Prostate gland (tissue), 2 donors: ENCODE results near the gene DLEC1. TPM values are rescaled to one million over a fixed set of nuclear protein-coding genes. Genes with fewer than 3 reads are reported as not detected.

Source experiments
- DNase-seq: peaks from one replicate; pipeline ENCODE4 v3.0.0-alpha.2; 2019; ENCODE audit warnings: low spot score
- H3K27ac ChIP-seq, 2 donors: fragments of 200-600 bp; sonication (generic); 2 replicates each; pipeline ENCODE4 v1.5.1; 2017 to 2019
- H3K27me3 ChIP-seq: fragments of 200-600 bp; sonication (generic); replicated peaks from 2 replicates; pipeline ENCODE4 v1.5.1; 2019; ENCODE audit not compliant: insufficient read depth
- H3K36me3 ChIP-seq, 2 donors: fragments of 200-600 bp; sonication (generic); 1 replicate in 1 of 2; 2 replicates in 1 of 2; pipeline versions ENCODE4 v1.5.1 to v1.8.1; 2017 to 2019
- H3K4me1 ChIP-seq: fragments of 200-600 bp; sonication (generic); replicated peaks from 2 replicates; pipeline ENCODE4 v1.5.1; 2019
- H3K4me3 ChIP-seq, 2 donors: fragments of 200-600 bp; sonication (generic); 2 replicates each; pipeline ENCODE4 v1.5.1; 2017 to 2019
- H3K9me3 ChIP-seq: fragments of 200-600 bp; sonication (generic); 2 replicates; pipeline ENCODE4 v1.5.1; 2017
- POLR2A ChIP-seq: fragments of 450-650 bp; IDR thresholded peaks from one replicate; pipeline ENCODE4 v1.6.1; 2016; ENCODE audit warnings: antibody characterized with exemption, mild to moderate bottlenecking
- POLR2AphosphoS5 ChIP-seq: sonication (generic); formaldehyde crosslinking; IDR thresholded peaks from one replicate; pipeline ENCODE4 v1.6.1; 2017; ENCODE audit warnings: antibody characterized with exemption
- WGBS: methylation state at CpG from one replicate; pipeline ENCODE4 v1.1.5; 2018; 5-methylcytosine and 5-hydroxymethylcytosine counted together
- intact Hi-C: fragments of 100-400 bp; cut with DNase I; formaldehyde crosslinking; loops from one replicate; pipeline ENCODE4 v1.14.2; 2022
- total RNA-seq, 2 donors: library from RNA; depleted of rRNA; stranded (reverse); fragments of >200 nt; gene quantifications; one replicate each; pipeline ENCODE4 v1.1.0, GENCODE V29; 2016
- TF ChIP-seq, protein P1 (sequence below), 4 experiments: fragments of 200-600 bp in 2 of 4; fragments of 450-650 bp in 2 of 4; sonication (generic) in 2 of 4; IDR thresholded peaks; 1 replicate in 3 of 4; 2 replicates in 1 of 4; pipeline ENCODE4 v1.5.1; 2016 to 2019; ENCODE audit warnings: antibody characterized with exemption in 4 of 4, mild to moderate bottlenecking in 2 of 4, moderate library complexity in 2 of 4

DLEC1 gene
- total RNA-seq, 2 donors from 2014 or later = 0.32 to 13.1 TPM

- H3K27ac ChIP-seq = no peak overlapping the region
- DNase-seq = no peak
Measured at GRCh38 chr3:38149708-38150107, 110.7 kb downstream of the DLEC1 start.

DNA sequence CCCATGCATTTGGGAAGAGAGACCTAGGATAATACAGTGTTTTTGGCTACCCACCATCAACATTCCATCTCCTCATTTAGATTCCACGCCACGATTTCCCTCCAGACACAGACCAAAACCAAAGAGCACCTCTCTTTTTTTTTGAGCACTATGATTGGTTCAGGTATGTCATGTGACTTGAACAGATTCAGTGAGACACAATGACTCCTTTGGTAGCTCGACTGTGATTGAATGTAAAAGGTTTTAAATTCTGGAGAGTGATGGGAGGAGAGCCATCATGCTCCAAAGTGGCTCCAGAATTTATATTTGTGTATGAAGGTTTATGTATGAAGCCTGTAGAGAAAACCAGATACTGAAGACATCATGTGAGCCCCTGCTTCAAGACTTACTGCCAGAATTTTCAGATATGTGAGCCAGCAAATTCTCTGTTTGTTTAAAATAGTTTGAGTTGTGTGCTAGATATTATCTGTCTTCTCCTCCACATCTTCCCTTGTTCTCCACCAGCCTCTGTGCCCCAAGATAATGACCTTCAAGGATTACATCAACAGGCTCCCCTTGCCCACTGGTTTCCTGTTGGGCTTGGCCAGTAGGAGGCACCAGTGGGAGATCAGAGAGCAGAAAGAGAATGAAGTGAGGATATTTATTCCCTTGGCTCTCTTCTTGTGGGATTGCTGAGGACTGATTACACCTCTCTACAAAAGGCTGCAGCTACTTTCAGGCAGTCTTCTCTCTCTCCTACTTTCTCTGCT lies 111.9 kb downstream of the DLEC1 start:
- WGBS = 72% methylated on average over 3 of the region's 3 CpGs
- Histone ChIP-seq H3K27me3 (no peaks in the 10 kb centered on the region), H3K36me3 (no peaks in the 10 kb centered on the region), H3K4me3 (no peak overlapping the region), H3K27ac (no peak overlapping the region), H3K4me1 (no peaks in the 10 kb centered on the region), H3K9me3 (no peaks in the 10 kb centered on the region)
- TF ChIP-seq, protein P1, sequence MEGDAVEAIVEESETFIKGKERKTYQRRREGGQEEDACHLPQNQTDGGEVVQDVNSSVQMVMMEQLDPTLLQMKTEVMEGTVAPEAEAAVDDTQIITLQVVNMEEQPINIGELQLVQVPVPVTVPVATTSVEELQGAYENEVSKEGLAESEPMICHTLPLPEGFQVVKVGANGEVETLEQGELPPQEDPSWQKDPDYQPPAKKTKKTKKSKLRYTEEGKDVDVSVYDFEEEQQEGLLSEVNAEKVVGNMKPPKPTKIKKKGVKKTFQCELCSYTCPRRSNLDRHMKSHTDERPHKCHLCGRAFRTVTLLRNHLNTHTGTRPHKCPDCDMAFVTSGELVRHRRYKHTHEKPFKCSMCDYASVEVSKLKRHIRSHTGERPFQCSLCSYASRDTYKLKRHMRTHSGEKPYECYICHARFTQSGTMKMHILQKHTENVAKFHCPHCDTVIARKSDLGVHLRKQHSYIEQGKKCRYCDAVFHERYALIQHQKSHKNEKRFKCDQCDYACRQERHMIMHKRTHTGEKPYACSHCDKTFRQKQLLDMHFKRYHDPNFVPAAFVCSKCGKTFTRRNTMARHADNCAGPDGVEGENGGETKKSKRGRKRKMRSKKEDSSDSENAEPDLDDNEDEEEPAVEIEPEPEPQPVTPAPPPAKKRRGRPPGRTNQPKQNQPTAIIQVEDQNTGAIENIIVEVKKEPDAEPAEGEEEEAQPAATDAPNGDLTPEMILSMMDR (IDR thresholded peaks at IDR 0.05) = no peak
- TF ChIP-seq POLR2AphosphoS5 = no peak
- TF ChIP-seq POLR2A = no peak
- DNase-seq = no peak
- intact Hi-C loops = no loop called here

More at GRCh38 chr3:38149708-38150107, 110.7 kb downstream of the DLEC1 start:
- no peaks in the 10 kb centered on the region for H3K4me1 ChIP-seq
- no peaks in the 10 kb centered on the region for H3K9me3 ChIP-seq
- intact Hi-C loops = no loop called here
- WGBS = 45% methylated on average over 3 of the region's 3 CpGs
- H3K27me3 ChIP-seq = no peaks in the 10 kb centered on the region
- no peak for TF ChIP-seq POLR2AphosphoS5
- TF ChIP-seq, protein P1 (IDR thresholded peaks at IDR 0.05) = no peak
- TF ChIP-seq POLR2A = no peak
- H3K4me3 ChIP-seq = no peak overlapping the region
- no peaks in the 10 kb centered on the region for H3K36me3 ChIP-seq

DNA sequence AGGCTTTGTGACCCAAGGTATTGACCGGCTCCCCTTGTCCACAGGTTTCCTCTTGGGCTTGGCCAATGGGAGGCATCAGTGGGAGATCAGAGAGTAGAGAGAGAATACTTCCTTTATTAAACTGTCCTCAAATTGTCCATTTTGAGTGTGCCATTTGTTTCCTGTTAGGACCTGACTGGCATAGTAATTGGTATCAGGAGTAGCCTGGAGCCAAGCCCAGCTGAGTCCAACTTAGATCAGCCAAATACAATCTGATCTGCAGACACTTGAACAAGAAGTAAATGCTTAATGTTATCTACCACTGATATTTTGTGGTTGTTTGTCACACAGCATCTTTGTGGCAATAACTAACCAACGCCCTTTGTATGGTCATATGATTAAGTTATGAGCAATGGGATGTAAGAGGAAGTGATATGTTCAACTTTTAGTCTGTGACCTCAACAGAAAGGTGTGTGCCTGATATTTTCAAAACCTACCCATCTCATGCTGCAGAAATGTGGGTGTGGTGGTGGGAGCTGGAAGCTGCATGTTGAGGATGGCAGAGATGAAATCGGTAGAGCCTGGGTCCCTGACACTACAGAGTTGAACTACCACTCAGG lies 112.8 kb downstream of the DLEC1 start:
- H3K9me3 ChIP-seq = no peaks in the 10 kb centered on the region
- 90% methylated on average over 3 of the region's 3 CpGs for WGBS
- TF ChIP-seq, protein P1 (IDR thresholded peaks at IDR 0.05) = no peak
- TF ChIP-seq POLR2AphosphoS5 (no peak), POLR2A (no peak)
- H3K27me3 ChIP-seq = no peaks in the 10 kb centered on the region
- no peak overlapping the region for H3K4me3 ChIP-seq
- no peak for DNase-seq
- no peak overlapping the region for H3K27ac ChIP-seq
- H3K4me1 ChIP-seq = no peaks in the 10 kb centered on the region
- intact Hi-C loops = no loop called here
- no peaks in the 10 kb centered on the region for H3K36me3 ChIP-seq

DNA sequence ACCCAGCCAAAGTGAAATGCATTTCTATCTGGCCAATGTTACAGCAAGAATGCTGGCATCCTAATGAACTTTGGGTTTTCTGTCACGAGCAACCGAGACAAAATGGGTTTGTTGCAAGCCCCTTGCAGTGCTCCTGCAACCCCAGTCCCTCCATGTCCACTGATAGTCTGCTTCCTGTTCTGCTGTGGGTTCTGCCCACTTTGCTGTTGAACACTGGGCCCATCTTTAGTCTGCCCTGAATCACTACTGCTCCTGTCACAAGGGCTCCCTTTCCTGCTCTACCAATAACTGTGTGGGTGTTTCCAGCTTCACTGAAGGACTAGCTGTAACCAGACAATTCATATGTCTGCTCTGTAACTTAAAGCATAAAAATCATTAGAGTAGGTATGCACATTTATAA lies 113.6 kb downstream of the DLEC1 start:
- Histone ChIP-seq H3K4me3 (no peak overlapping the region), H3K9me3 (no peaks in the 10 kb centered on the region), H3K36me3 (no peaks in the 10 kb centered on the region), H3K27ac (no peak overlapping the region), H3K4me1 (no peaks in the 10 kb centered on the region), H3K27me3 (no peaks in the 10 kb centered on the region)
- 91% methylated on average over 2 of the region's 2 CpGs for WGBS
- DNase-seq = no peak
- TF ChIP-seq POLR2A (no peak), POLR2AphosphoS5 (no peak)
- TF ChIP-seq, protein P1 (IDR thresholded peaks at IDR 0.05) = no peak
- intact Hi-C loops = no loop called here

- H3K27me3 ChIP-seq = no peaks in the 10 kb centered on the region
- no peak for DNase-seq
- intact Hi-C loops = no loop called here
- TF ChIP-seq POLR2A (no peak), POLR2AphosphoS5 (no peak)
- TF ChIP-seq, protein P1 (IDR thresholded peaks at IDR 0.05) = no peak
- H3K36me3 ChIP-seq = no peaks in the 10 kb centered on the region
- H3K4me3 ChIP-seq = no peak overlapping the region
- no peak overlapping the region for H3K27ac ChIP-seq
- 88% methylated on average over 2 of the region's 2 CpGs for WGBS
- H3K4me1 ChIP-seq = no peaks in the 10 kb centered on the region
- no peaks in the 10 kb centered on the region for H3K9me3 ChIP-seq
Measured at GRCh38 chr3:38153221-38153620, 114.2 kb downstream of the DLEC1 start.
